HG03432 (cell line): ENCODE results near the gene NHERF2.

Experiments used
- ATAC-seq: cut with Tn5 transposase; IDR thresholded peaks from one replicate; pipeline ENCODE4 v1.9.1; 2021; ENCODE audit warnings: mild to moderate bottlenecking, moderate library complexity; ENCODE audit not compliant: unreplicated experiment

NHERF2 gene

DNA sequence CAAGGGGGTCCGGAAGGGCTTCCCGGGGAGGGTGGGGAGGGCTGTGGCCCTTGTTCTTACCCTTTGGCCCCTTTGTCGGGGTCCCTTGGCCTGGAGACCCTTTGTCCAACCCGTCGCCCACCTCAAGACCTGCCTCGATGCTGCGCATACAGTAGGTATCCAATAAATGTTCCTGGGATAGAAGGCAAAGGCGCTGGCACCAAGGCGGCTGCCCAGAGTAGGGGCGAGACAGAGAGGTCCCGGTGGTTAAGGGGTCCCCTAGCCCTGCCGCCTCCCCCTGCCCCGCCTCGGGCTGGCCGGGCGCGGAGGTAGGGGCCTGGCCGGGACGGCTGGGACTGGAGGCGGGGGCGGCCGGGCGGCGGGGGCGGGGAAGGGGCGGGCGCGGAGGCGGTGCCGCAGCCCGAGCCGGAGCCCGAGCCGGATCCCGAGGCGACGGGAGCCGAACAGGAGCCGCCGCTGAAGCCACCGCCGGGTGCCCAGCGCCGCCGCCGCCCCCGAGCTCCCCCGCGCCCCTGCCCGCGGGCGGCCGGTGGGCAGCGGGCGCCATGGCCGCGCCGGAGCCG, at the start of gene NHERF2:
NHERF2 (plus strand) TSS at position 442 of the 563 bp plus-strand sequence; CDS start at position 546, 104 bp downstream.
- ATAC-seq: no peak

DNA sequence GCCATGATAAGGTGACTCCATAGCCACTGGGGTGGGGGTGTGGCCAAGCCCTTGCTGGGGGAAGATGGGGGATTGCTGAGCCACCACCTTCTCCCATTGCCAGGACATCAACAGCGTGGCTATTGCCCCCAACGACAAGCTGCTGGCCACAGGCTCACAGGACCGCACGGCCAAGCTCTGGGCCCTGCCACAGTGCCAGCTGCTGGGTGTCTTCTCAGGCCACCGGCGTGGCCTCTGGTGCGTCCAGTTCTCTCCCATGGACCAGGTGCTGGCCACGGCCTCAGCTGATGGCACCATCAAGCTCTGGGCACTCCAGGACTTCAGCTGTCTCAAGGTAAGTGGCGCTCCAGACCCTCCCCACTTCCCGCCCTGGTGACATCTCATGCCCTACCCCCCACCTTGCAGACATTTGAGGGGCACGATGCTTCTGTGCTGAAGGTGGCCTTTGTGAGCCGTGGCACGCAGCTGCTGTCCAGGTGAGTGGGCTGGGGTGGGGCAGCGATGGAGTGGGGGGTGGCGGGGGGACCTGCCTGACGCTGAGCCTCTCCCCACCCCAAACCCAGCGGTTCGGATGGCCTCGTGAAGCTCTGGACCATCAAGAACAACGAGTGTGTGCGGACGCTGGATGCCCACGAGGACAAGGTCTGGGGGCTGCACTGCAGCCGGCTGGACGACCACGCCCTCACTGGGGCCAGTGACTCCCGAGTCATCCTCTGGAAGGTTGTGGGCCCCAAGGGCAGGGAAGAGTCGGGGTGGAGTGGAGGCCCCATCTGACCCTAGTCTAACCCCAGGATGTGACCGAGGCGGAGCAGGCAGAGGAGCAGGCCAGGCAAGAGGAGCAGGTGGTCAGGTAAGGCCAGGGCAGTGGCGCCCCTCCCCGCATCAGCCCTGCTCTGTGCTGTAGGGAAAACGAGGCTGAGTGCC, 49.5 kb upstream of the NHERF2 start:
- ATAC-seq: no peak

DNA sequence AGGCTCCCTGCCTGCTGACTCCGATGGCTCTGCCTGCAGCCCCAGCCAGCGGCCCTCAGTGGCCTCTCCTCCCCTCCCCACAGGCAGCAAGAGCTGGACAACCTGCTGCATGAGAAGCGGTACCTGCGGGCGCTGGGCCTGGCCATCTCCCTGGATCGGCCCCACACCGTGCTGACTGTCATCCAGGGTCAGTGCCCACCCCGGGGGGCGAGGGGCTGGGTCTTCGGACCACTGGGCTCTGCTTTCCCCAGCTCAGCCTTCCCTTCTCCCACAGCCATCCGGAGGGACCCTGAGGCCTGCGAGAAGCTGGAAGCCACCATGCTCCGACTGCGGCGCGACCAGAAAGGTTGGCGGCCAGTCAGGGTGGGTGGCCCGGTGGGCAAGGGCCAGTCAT, 48.8 kb upstream of the NHERF2 start:
- ATAC-seq: no peak

DNA sequence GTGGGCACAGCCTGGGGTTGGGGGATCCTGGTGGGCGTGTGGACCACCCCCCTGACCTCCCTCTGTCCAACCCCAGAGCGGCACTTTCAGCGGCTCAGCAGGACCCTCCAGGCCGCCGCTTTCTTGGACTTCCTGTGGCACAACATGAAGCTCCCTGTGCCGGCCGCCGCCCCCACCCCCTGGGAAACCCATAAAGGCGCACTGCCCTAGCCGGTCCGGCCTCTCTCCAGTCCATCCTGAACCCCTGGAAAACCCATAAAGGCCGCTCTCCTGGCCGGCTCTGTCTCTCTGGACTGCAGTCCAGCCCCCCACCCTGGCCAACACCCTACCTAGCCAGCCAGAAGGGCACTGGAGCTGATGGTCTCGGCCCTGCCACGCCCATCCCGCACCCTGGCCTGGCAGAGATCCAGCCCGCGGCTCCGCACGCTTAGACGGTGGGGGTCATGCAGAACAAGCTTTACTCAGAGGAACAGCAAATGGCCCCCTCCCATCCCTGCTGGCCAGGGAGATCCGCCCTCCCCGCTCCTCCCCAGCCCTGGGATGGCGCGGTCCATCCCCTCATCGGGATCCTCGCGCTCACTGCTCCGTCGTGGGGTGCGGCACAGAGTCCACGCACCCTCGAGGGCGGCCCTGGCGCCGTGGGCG, 48.1 kb upstream of the NHERF2 start:
- no peak for ATAC-seq

DNA sequence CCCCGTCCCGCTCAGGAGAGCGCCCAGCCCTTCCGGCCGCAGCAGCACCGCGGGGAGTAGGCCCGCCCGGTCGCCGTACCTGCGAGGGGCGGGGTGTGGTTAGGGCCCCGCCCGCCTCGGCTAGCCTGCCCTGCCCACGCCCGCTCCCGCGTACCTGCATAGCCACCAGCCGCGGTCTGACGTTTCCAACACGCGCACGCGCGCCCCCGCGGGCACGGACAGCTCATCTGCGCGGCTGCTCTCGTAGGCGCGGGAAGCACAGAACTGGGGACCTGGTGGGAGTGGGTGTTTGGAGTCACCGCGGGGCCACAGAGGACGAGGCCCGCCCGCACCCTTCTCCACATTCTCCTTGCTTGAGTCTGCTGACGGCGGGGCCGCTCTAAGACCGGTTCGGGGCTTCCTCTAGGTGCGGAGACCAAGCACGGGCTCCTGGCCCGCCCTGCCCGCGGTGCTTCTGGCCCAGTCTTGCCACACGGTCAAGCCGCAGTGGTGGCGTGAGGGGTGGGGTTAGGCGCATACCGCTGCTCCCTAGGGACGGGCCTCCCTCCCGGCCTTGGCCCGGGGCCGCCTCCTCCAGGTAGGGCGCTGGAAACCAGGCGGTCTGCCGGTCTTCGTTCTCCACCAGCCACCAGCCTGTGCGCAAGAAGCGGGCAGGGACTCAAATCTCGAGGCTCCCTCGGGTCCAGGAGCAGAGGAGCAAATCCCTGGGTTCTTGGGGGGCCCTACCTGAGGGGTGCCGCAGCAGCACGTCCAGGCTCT, 47.3 kb upstream of the NHERF2 start:
- no peak for ATAC-seq

DNA sequence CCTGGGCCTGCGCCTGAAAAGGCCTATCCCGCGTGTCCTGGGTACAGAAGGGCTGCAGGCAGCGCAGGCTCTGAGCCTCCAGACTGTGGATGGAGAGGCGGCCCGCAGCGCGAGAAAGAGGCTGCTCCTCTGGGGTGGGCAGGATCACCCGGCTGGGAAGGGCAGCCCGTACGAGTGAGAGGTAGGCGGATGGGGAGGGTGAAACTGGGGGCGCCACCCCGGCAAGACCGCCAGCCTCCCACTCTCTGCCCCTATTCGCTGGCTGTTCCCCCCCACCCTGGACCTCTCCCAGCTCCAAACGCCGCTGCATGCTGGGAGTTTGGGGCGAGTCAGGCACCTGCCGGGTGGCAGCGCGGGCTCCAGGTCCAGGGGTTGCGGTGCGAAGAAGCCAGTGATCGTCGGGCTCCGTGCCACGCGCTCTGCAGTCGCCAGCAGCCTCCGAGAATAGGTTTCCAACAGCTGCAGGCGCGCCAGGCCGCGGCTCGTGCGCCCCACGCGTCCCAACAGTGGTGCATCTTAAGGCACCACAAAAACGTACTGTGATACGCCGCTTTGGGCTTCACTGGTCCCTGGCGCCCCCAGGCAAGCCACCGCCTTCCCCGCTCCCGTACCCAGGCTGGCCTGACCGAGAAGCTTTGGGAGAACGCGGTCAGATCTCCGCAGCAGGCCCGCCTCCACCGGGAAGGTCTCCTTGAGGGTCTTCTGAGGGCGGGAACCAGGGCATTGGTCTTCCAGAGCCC, 46.5 kb upstream of the NHERF2 start:
- ATAC-seq: no peak

DNA sequence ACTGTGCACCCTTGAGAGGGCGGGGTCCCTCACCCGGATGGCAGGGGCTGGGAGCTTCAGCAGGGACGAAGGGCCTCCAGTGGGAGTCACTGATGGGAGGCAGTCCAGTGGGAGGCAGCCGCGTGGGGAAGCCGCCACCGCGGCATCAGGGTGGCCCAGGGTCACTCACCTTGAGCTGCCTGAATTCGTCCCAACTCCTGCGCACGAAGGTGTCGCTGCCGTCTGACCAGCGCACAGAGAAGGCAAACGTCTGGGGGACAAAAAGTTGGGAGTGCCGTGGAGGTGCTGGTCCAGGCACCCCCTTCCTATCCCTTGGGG, 46.0 kb upstream of the NHERF2 start:
- ATAC-seq: no peak

DNA sequence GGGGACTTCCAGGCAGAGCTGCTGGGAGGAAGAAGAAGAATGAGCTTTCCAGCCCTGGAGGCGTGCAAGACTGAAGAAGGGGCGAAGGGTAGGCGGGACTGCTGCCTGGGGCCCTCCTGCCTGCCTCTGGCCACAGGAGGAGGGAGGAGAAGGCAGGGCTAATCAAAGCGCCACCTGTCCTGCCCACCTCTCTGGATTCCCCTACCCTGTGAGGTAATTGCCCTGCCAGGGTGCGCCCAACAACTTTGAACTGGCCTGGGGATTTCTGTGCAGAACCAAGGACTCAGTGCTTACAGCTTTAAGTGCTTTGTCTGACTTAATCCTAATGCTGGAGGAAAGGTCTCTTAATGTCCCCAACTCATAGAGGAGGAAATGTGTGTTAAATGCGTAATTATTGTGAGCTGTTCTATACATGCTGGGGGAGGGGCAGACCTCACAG, 45.3 kb upstream of the NHERF2 start, which contains the start of gene NOXO1:
NOXO1 (minus strand) TSS at position 72 of the 439 bp plus-strand sequence. CDS start 290 bp downstream, outside the sequence.
- no peak for ATAC-seq

DNA sequence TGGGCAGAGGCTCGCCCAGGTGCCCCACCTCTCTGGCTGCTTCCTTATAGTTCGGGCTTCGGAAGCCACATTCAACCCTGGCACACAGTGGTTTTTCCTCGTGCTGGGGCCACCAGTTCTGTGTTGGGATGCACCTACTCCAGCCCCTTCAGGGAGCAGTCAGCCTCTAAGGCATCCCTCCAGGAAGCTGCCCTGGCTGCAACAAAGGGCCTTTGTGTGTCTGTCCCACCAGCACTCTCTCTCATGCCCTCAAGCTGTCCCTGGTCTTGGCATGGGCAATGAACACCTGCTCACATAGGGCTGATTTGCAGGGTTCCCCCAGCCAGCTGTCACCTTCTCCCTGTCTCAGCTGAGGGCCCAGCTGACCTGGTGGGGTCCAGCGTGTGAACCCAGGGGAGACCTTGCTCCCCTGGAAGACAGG, 44.7 kb upstream of the NHERF2 start:
- no peak for ATAC-seq

DNA sequence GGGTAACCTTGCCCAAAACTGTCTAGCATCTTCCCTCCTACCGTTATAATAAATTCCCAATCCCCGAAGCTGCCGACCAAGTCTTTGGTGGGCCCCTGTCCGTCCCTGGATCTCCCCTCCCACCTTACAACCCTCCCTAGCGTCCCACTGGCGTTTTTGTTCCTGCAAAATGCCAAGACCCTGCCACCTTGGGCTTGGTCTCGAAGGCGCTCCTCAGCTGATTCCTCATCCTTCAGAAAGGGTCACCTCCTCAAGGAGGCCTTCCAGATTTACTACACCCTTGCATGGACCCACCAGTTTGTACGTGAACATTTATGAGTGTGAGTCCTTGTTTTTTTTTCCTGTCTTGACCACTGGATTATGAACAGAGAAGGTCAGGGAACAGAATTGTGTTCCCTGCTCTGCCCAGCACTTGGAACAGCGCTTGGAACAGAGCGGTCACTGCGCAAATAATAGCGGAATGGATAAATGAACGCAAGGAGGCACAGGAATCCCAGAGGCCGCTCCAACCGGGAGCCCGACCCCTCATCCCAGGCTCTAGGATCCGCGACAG, 43.6 kb upstream of the NHERF2 start:
- ATAC-seq: no peak

DNA sequence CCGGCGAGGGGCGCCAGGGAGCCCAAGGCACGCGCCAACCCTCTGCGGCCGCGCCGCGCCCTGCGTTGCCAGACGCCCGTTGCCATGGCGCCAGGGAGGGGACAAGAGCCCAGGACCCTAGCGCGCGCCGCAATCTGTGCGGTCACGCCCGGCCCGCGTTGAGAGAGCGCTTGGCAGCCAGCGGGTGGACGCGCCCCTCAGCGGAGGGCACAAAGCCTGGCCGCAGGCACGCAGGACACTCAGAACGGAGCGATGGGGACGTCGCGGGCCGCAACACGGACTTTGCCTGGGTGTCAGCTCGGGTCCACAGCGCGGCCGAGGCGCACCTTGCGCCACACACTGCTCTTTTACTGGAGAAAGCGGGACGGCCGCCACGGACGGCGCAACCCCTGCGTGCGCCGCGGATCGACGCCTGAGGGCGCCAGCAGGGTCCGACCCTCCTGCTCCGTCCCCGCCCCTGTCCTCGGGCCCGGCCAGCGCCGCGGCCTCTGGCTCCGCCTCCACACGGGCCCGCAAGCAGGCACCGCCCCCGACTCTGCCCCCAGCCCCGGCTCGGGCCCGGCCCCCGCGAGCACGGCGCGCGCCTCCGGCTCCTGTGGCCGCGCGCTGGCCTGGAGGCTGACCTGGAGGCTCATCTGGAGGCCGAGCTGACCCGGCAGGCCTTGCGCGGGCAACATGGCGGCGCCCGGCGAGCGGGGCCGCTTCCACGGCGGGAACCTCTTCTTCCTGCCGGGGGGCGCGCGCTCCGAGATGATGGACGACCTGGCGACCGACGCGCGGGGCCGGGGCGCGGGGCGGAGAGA, 43.0 kb upstream of the NHERF2 start, which contains the start of gene GFER:
GFER (plus strand) TSS at position 650 of the 803 bp plus-strand sequence; CDS start at position 676, 26 bp downstream.
- ATAC-seq: peak; percentile 78

DNA sequence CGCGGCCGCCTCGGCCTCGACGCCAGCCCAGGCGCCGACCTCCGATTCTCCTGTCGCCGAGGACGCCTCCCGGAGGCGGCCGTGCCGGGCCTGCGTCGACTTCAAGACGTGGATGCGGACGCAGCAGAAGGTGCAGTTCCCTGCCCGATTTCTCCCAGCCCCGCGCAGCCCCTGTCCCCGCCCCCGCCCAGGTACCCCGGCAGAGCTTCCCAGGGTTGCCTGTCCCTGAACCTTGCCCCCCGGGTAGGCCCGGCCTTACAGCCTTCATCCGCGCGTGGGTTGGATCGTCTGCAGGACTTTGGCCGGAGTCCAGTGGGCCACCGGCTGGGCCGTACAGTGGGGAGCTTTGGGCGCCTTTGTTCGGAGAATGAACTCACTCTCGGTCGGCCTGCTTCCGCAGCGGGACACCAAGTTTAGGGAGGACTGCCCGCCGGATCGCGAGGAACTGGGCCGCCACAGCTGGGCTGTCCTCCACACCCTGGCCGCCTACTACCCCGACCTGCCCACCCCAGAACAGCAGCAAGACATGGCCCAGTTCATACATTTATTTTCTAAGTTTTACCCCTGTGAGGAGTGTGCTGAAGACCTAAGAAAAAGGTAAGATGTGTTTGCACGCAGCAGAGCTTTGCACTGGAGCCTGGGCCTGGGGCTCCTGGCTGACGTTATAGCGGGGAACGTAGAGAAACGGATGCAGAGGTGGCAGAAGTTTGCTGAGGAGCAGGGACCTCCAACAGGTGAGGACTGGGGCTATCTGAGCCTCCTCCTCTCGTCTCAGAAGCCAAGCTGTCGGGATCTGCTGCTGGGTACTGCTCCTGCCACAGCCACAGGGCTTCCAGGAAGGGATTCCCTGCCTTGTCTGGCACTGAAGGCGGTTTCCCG, 42.1 kb upstream of the NHERF2 start:
- ATAC-seq: peak; percentile 5

DNA sequence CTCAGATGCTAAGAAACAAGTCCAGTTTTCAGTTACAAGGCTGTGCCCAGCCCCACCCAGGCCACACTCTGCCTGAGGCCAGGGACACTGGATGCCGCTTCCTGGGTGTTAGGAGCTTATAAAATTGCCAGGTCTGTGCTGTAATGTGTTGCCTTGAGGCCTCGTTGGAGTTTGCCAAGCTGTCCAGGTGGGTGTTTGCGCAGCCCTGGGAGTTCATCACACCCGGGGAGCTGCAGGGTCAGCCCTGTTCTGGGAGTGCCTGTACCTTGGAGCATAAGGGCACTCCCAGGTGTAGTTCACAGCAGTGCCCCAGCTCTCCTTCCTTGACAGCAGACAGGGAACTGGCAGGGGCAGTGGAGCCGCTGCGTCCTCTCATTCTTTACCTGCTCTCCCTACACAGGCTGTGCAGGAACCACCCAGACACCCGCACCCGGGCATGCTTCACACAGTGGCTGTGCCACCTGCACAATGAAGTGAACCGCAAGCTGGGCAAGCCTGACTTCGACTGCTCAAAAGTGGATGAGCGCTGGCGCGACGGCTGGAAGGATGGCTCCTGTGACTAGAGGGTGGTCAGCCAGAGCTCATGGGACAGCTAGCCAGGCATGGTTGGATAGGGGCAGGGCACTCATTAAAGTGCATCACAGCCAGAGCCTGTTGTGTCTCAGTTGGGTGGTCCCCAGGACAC, 41.1 kb upstream of the NHERF2 start:
- ATAC-seq: no peak

DNA sequence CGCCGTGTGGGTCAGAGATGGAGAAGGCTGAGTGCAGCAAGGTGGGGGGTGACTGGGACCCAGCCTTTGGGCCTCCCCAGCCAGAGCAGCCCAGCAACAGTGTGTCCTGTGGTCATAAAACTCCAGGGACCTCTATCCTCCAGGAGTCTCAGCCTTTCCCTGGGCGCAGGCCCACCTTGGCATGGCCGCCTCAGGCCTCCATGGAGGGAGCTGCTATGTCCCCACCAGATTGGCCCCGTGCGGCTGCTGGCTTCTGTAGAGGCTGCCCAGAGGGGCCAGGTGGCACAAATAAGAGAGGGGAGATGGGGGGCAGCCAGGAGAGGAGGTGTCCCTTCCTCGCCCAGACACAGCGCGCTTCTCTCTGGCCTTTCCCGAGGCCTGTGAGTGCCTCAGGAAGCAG, 39.5 kb upstream of the NHERF2 start:
- ATAC-seq: no peak

DNA sequence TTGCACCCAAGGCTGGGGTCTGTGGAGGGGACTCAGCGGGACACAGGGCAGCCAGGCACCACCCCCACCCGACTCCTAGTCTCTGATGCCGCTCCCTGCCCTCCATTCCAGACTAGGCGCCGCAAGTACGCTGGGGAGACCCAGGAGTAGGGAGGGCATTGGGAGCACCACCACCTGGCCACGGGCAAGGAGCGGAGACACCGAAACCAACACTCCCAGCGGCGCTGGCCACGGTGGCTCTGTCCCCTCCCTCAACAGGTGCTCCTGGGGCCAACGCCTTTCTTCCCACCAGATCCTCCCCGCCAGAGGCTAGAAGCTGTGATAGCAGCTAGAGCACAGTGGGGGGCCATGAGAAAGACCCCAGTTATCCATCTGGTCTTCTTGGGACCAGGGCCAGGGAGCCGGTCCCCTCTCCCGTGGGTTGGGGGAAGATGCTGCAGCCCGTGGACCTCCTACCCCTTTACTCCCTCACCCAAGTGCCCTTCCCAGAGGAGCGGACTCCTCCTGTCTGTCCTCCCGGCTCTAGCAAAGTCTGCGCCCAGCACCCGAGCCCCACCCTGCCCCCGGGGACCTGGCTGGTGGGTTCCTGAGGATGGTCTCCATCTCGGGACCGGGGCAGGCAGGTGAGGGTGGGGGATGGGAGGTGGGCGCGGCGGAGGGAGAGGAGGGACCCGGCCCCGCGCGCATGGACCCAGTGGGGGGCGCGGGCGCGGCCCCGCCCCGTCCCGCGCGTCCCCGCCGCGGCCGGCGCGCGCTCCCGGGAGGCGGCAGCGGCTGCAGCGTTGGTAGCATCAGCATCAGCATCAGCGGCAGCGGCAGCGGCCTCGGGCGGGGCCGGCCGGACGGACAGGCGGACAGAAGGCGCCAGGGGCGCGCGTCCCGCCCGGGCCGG, 37.2 kb upstream of the NHERF2 start, which contains the start of gene SYNGR3:
SYNGR3 (plus strand) TSS at position 762 of the 892 bp plus-strand sequence. CDS start 133 bp downstream, outside the sequence.
- ATAC-seq: no peak

DNA sequence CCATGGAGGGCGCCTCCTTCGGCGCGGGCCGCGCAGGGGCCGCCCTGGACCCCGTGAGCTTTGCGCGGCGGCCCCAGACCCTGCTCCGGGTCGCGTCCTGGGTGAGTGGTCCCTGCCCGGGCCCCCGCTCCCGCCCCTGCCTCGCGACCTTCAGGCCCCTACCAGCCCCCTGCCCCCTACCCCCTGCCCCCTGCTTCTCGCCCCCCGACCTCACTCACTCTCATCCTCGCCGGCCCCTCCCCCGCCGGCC, 36.7 kb upstream of the NHERF2 start:
- ATAC-seq: no peak
